Prostate gland (tissue), 2 donors: ENCODE measurements around the gene SPSB4.

Experiments used
- POLR2AphosphoS5 ChIP-seq: sonication (generic); formaldehyde crosslinking; IDR thresholded peaks from one replicate; pipeline ENCODE4 v1.6.1; 2017; ENCODE audit warnings: antibody characterized with exemption
- TF ChIP-seq, protein P1 (sequence below), 4 experiments: fragments of 200-600 bp in 2 of 4; fragments of 450-650 bp in 2 of 4; sonication (generic) in 2 of 4; IDR thresholded peaks; 1 replicate in 3 of 4; 2 replicates in 1 of 4; pipeline ENCODE4 v1.5.1; 2016 to 2019; ENCODE audit warnings: antibody characterized with exemption in 4 of 4, mild to moderate bottlenecking in 2 of 4, moderate library complexity in 2 of 4

- TF ChIP-seq, protein P1, sequence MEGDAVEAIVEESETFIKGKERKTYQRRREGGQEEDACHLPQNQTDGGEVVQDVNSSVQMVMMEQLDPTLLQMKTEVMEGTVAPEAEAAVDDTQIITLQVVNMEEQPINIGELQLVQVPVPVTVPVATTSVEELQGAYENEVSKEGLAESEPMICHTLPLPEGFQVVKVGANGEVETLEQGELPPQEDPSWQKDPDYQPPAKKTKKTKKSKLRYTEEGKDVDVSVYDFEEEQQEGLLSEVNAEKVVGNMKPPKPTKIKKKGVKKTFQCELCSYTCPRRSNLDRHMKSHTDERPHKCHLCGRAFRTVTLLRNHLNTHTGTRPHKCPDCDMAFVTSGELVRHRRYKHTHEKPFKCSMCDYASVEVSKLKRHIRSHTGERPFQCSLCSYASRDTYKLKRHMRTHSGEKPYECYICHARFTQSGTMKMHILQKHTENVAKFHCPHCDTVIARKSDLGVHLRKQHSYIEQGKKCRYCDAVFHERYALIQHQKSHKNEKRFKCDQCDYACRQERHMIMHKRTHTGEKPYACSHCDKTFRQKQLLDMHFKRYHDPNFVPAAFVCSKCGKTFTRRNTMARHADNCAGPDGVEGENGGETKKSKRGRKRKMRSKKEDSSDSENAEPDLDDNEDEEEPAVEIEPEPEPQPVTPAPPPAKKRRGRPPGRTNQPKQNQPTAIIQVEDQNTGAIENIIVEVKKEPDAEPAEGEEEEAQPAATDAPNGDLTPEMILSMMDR (IDR thresholded peaks at IDR 0.05) = no peak
- no peak for TF ChIP-seq POLR2AphosphoS5
Measured at GRCh38 chr3:141067206-141067974, 16.2 kb downstream of the SPSB4 start.
